SK-N-MC (cell line): ENCODE measurements around the gene AMOT.
A peak's percentile ranks its signal among the peaks of the same experiment; 100 is the strongest.

Source experiments
- DNase-seq: peaks from one replicate; pipeline ENCODE4 v3.0.0-alpha.2; 2011; ENCODE audit warnings: low read depth, low spot score
- H3K27ac ChIP-seq: fragments of 200-600 bp; sonication (generic); 2 replicates; pipeline ENCODE4 v1.5.1; 2016; ENCODE audit warnings: mixed run types
- H3K36me3 ChIP-seq: fragments of 200-600 bp; sonication (generic); 2 replicates; pipeline ENCODE4 v1.6.1; 2017; ENCODE audit warnings: antibody characterized with exemption, low read length, mixed read lengths; ENCODE audit not compliant: insufficient read depth
- H3K4me3 ChIP-seq: fragments of 200-600 bp; sonication (generic); 2 replicates; pipeline ENCODE4 v1.5.1; 2016
- H3K9ac ChIP-seq: fragments of 200-600 bp; sonication (generic); 2 replicates; pipeline ENCODE4 v1.8.0; 2017; ENCODE audit warnings: mixed run types, mixed read lengths; ENCODE audit not compliant: insufficient read length
- H3K9me3 ChIP-seq: fragments of 200-600 bp; sonication (generic); 2 replicates; pipeline ENCODE4 v1.6.1; 2017; ENCODE audit warnings: low read depth, mild to moderate bottlenecking, antibody characterized with exemption, low read length, moderate library complexity, mixed read lengths
- EZH2 ChIP-seq: fragments of 200-600 bp; sonication (generic); IDR thresholded peaks from one replicate; pipeline ENCODE4 v1.6.1; 2017; ENCODE audit warnings: antibody characterized with exemption
- FOXP2 ChIP-seq: optimal IDR thresholded peaks from 2 replicates; pipeline ENCODE3; 2011; ENCODE audit warnings: mild to moderate bottlenecking, moderate library complexity; ENCODE audit not compliant: insufficient read depth; ENCODE audit errors: extremely low read length, control extremely low read depth
- POLR2AphosphoS5 ChIP-seq: IDR thresholded peaks from 2 replicates; pipeline ENCODE4 v1.6.1; 2012; ENCODE audit warnings: mild to moderate bottlenecking, low read depth, low read length, borderline replicate concordance

AMOT gene, protein sequence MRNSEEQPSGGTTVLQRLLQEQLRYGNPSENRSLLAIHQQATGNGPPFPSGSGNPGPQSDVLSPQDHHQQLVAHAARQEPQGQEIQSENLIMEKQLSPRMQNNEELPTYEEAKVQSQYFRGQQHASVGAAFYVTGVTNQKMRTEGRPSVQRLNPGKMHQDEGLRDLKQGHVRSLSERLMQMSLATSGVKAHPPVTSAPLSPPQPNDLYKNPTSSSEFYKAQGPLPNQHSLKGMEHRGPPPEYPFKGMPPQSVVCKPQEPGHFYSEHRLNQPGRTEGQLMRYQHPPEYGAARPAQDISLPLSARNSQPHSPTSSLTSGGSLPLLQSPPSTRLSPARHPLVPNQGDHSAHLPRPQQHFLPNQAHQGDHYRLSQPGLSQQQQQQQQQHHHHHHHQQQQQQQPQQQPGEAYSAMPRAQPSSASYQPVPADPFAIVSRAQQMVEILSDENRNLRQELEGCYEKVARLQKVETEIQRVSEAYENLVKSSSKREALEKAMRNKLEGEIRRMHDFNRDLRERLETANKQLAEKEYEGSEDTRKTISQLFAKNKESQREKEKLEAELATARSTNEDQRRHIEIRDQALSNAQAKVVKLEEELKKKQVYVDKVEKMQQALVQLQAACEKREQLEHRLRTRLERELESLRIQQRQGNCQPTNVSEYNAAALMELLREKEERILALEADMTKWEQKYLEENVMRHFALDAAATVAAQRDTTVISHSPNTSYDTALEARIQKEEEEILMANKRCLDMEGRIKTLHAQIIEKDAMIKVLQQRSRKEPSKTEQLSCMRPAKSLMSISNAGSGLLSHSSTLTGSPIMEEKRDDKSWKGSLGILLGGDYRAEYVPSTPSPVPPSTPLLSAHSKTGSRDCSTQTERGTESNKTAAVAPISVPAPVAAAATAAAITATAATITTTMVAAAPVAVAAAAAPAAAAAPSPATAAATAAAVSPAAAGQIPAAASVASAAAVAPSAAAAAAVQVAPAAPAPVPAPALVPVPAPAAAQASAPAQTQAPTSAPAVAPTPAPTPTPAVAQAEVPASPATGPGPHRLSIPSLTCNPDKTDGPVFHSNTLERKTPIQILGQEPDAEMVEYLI

DNA sequence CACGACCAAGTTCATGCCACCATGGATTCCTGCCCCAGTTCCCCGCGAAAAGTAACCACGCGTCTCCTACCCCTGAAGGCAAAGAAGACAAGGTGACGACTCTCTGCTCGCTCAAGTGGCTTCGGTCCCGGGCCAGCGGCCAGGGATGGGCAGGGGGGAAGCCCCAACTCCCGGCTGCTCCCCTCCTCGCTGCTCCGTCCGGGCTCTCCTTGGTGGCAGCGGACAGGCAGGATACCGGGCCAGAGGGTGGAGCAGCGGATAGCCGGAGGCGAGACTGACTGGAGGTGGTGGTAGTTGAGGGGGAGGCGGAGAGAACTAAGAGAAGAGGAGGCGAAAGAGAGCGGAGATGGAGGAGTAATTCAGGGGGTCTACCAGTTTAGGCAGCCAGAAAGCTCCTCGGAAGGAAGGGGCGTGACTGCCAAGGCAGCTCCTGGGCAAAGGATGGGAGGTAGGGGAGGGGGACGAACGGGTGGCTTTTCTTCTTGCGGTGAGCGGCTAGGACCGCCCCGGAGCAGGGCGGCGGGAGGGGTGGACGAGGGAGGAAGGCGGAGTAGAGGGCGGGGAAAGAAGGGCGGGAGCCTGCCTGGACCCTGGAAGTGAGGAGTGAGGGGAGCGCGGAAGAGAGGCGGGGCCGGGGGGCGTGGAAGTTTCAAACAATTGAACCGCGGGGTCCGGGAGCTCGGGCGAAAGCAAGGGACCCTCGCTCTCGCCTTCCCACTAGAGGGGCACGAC is at the start of gene AMOT:
Gene AMOT (minus strand): TSS at position 450 of the 732 bp plus-strand sequence. CDS start 17,705 bp downstream, outside the sequence.
- H3K9me3 ChIP-seq, result no peaks in the 10 kb centered on the region
- H3K4me3 ChIP-seq, result peak within 1 kb of the TSS; percentile 85
- peak within 1 kb of the TSS; percentile 89 for H3K27ac ChIP-seq
- no peaks in the 10 kb centered on the region for H3K36me3 ChIP-seq
- TF ChIP-seq FOXP2 (no peak), EZH2 (no peak), POLR2AphosphoS5 (0 out of 2 replicates have a peak, but pooled peaks have one; percentile 25)
- DNase-seq, result no peak
- peak within 1 kb of the TSS; percentile 73 for H3K9ac ChIP-seq

DNA sequence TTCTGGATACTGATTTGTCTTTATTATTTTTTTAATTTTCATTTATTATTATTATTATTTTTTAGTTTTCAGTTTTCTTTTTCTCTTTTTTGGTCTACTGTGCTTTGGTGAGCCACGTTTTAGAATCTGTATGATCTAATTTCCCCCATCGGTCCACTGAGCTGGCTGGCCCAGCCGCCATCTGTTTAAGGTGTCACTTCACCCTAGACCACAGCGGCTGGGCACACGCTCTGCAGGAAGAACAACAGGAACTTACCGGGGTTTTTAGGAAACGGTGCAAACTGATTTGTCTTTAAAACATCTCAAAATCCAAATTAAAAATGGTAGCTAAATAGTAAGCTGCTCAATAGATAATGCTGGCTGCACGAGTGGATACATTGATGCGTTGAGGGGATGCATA is 48.8 kb upstream of the AMOT start:
- no peak for DNase-seq
- Histone ChIP-seq H3K36me3 (no peaks in the 10 kb centered on the region), H3K27ac (no peak overlapping the region), H3K9ac (no peak overlapping the region), H3K4me3 (no peak overlapping the region), H3K9me3 (no peaks in the 10 kb centered on the region)
- TF ChIP-seq EZH2 (no peak), FOXP2 (no peak), POLR2AphosphoS5 (no peak)

DNA sequence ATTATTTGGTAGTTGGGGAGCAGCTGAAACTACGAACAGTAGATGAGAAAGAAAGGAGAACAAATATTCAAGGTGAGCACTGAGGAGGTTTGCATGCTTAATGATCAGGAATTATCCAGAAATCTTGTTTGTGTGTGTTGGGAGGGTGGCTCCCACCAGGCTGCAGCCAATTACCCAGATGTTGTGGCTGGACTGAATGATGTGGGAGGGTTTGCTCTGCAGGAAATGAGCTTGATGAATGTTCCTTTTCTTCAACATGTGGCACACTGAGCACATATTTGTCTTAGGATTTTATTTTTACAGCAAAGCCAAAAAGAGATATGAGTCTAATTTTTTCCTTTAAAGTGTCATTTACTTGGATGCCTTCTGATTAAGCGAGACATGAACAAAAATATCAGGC is 48.3 kb upstream of the AMOT start:
- Histone ChIP-seq H3K27ac (no peak overlapping the region), H3K36me3 (no peaks in the 10 kb centered on the region), H3K9ac (no peak overlapping the region), H3K9me3 (no peaks in the 10 kb centered on the region), H3K4me3 (no peak overlapping the region)
- TF ChIP-seq EZH2 (no peak), FOXP2 (no peak), POLR2AphosphoS5 (no peak)
- DNase-seq, result no peak

DNA sequence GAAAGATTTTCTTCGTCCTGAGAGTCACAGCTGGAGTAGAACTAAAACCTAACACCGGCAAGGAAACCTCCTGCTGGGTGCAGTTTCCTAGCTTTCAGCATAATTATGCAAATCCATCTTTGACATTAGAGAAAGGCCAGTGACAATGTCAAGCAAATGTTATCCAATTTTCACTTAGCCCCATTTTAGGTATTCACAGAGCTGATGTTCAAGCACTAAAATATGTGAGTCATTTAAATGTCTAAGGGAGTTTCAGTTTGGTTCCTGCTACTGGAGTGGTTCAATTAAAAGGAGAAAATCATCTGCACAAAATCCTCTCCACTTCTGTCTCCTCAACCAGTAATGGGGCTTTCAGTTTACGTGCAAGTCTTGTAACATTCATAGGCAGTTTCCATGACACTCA is 37.1 kb upstream of the AMOT start:
- Histone ChIP-seq H3K36me3 (no peaks in the 10 kb centered on the region), H3K27ac (no peak overlapping the region), H3K9me3 (no peaks in the 10 kb centered on the region), H3K4me3 (no peak overlapping the region), H3K9ac (no peak overlapping the region)
- TF ChIP-seq FOXP2, result no peak
- TF ChIP-seq EZH2, result no peak
- TF ChIP-seq POLR2AphosphoS5, result no peak
- DNase-seq, result no peak

DNA sequence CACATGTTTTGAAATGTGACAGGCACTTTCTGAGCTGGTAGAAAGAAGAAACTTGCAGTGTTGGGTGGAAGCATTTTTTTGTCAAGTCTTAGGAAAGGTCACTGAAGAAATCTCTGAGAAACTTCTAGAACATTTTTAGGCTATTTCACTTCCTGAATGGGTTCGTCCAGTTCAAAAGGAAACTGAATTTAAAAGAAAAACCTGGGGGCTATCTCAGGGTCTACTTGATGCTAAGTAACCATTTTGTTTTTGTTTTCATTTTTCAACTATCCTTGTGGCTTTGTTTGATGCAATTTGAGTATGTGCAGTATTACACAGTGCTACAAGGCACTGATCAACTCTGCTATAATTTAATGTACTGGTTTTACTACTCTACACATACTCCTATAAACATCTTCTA is 34.0 kb upstream of the AMOT start:
- no peak for TF ChIP-seq EZH2
- no peak for TF ChIP-seq POLR2AphosphoS5
- TF ChIP-seq FOXP2, result no peak
- DNase-seq, result no peak
- Histone ChIP-seq H3K27ac (no peak overlapping the region), H3K9ac (no peak overlapping the region), H3K4me3 (no peak overlapping the region), H3K9me3 (no peaks in the 10 kb centered on the region), H3K36me3 (no peaks in the 10 kb centered on the region)

DNA sequence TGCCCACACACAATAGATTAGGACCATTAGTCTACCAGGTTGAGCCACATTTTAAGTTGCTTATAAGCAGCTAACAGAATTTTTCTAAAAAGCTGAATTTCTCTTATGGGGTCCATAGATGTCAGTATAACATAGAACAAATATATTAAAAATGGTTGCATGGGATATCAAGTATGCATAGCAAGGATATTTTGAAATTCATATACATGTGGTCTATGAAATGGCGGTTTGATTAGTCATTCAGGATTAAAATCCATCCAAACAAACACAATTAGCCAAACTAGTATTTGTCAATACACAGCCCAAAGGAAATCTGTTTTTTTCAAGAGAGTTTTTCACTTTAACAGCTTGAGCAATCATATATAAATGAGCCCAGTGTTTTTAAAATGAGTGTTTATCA is 33.5 kb upstream of the AMOT start:
- TF ChIP-seq EZH2 (no peak), FOXP2 (no peak), POLR2AphosphoS5 (no peak)
- H3K9ac ChIP-seq, result no peak overlapping the region
- DNase-seq, result no peak

DNA sequence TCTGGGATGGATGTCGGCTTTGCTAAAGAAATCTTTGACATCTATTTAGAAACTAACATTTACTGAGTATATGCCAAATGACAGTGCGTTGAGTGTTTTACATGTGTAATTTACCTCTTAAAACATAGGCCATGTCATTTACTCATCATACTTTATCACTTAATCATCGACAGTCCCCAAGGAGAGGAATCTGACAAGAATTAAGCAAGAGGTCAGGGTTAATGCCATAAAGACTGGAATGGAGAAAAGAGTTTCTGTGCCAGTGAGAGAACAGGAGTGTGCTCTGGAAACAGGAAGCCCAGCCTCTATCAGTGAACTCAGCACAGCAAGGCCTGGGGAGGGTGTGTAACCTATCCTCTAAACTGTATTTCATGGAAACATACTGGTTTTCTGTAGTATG is 28.0 kb upstream of the AMOT start:
- no peak overlapping the region for H3K27ac ChIP-seq
- H3K36me3 ChIP-seq, result no peaks in the 10 kb centered on the region
- TF ChIP-seq FOXP2 (no peak), EZH2 (no peak), POLR2AphosphoS5 (no peak)
- H3K4me3 ChIP-seq, result no peak overlapping the region
- no peaks in the 10 kb centered on the region for H3K9me3 ChIP-seq
- no peak overlapping the region for H3K9ac ChIP-seq
- no peak for DNase-seq

More for the DNA sequence above, 33.5 kb upstream of the AMOT start:
- Histone ChIP-seq H3K36me3 (no peaks in the 10 kb centered on the region), H3K4me3 (no peak overlapping the region), H3K9me3 (no peaks in the 10 kb centered on the region), H3K27ac (no peak overlapping the region)
